NB4 (cell line): ENCODE measurements around the gene PIWIL4.

Experiments
- MYC ChIP-seq: IDR thresholded peaks from 2 replicates; pipeline ENCODE4 v1.6.1; 2011; ENCODE audit warnings: low read depth, low read length
- POLR2A ChIP-seq: IDR thresholded peaks from 2 replicates; pipeline ENCODE4 v1.6.1; 2011; ENCODE audit warnings: mild to moderate bottlenecking; ENCODE audit not compliant: insufficient read length; ENCODE audit errors: extremely low read depth
- TF ChIP-seq, protein P1 (sequence below): IDR thresholded peaks from one replicate; pipeline ENCODE4 v1.5.1; 2012; ENCODE audit warnings: low read depth, low read length
- TF ChIP-seq, protein P2 (sequence below): IDR thresholded peaks from 2 replicates; pipeline ENCODE4 v1.6.1; 2011; ENCODE audit warnings: low read depth, low read length

DNA sequence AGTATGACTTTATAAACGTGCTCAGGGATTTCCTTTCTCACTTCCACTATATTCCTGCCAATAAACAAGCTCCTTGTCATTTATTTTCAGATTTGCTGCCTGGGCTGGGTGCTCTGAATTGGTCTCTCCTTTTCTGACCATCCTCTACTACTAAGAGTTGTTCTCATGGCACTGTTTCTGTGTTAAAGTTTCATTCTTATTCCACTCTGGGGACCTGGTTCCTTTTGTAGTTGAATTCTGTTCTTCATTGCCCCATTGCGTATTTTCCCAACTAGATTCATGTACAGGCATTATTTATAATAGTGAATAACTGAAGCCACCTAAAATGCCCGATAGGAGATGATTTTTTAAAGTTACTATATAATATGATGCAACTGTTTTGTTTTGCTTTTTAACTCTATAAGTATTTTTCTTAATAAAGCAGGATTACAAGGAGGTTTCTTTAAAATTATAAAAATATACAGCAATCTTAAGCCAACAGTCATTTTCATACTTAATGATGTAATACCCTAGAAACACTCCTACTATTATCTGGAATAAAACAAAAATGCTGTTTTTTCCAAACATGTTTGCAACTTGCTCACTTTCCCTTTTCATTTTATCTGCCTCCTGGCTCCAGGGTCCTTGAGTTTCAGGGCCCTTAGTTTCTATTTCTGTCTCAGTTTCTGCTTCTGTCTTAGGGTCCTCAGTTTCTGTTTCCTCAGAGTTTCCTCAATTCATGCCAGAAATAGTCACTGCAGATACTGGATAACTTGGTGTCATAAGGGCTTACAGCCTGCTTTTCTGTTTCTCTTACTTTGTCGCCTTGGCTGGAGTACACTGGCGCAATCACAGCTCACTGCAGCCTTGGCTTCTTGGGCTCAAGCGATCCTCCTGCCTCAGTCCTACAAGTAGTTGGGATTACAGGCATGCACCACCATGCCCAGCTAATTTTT is 33.2 kb upstream of the PIWIL4 start:
- TF ChIP-seq, protein P1, sequence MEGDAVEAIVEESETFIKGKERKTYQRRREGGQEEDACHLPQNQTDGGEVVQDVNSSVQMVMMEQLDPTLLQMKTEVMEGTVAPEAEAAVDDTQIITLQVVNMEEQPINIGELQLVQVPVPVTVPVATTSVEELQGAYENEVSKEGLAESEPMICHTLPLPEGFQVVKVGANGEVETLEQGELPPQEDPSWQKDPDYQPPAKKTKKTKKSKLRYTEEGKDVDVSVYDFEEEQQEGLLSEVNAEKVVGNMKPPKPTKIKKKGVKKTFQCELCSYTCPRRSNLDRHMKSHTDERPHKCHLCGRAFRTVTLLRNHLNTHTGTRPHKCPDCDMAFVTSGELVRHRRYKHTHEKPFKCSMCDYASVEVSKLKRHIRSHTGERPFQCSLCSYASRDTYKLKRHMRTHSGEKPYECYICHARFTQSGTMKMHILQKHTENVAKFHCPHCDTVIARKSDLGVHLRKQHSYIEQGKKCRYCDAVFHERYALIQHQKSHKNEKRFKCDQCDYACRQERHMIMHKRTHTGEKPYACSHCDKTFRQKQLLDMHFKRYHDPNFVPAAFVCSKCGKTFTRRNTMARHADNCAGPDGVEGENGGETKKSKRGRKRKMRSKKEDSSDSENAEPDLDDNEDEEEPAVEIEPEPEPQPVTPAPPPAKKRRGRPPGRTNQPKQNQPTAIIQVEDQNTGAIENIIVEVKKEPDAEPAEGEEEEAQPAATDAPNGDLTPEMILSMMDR, result no peak
- TF ChIP-seq, protein P2, sequence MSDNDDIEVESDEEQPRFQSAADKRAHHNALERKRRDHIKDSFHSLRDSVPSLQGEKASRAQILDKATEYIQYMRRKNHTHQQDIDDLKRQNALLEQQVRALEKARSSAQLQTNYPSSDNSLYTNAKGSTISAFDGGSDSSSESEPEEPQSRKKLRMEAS, result no peak
- TF ChIP-seq POLR2A (no peak), MYC (no peak)
